Trophoblast cell (in vitro differentiated cells and primary cell): ENCODE results near the gene LMBR1.

Experiments
- DNase-seq, 2 donors: peaks; one replicate each; pipeline ENCODE4 v3.0.0-alpha.2; 2016
- H2AFZ ChIP-seq: 2 replicates; pipeline ENCODE4 v1.6.1; 2013; ENCODE audit warnings: low read length, moderate library complexity, mild to moderate bottlenecking; ENCODE audit not compliant: insufficient read depth, poor library complexity
- H2AK5ac ChIP-seq: 2 replicates; pipeline ENCODE4 v1.6.1; 2013; ENCODE audit warnings: mild to moderate bottlenecking, low read length
- H2BK120ac ChIP-seq: 2 replicates; pipeline ENCODE4 v1.6.1; 2013; ENCODE audit warnings: low read length, mild to moderate bottlenecking, moderate library complexity; ENCODE audit not compliant: insufficient read depth, poor library complexity
- H2BK12ac ChIP-seq: 2 replicates; pipeline ENCODE4 v1.6.1; 2013; ENCODE audit warnings: mild to moderate bottlenecking, low read length, moderate library complexity
- H2BK5ac ChIP-seq: 2 replicates; pipeline ENCODE4 v1.6.1; 2013; ENCODE audit warnings: low read length, low read depth, moderate library complexity, mild to moderate bottlenecking; ENCODE audit not compliant: poor library complexity
- H3K14ac ChIP-seq: 2 replicates; pipeline ENCODE4 v1.6.1; 2013; ENCODE audit warnings: mild to moderate bottlenecking, low read length
- H3K18ac ChIP-seq: 2 replicates; pipeline ENCODE4 v1.6.1; 2013; ENCODE audit warnings: mild to moderate bottlenecking, low read length
- H3K23ac ChIP-seq: 2 replicates; pipeline ENCODE4 v1.6.1; 2013; ENCODE audit warnings: low read length
- H3K27ac ChIP-seq: 2 replicates; pipeline ENCODE4 v1.5.1; 2013; ENCODE audit warnings: low read depth, mild to moderate bottlenecking, inconsistent platforms, low read length, moderate library complexity
- H3K27me3 ChIP-seq: 2 replicates; pipeline ENCODE4 v1.6.1; 2013; ENCODE audit warnings: inconsistent platforms, mild to moderate bottlenecking, low read length, moderate library complexity; ENCODE audit not compliant: insufficient read depth
- H3K36me3 ChIP-seq, 2 experiments: 1 replicate in 1 of 2; 2 replicates in 1 of 2; pipeline ENCODE4 v1.6.1; 2013; ENCODE audit warnings: low read length in 2 of 2, mild to moderate bottlenecking in 2 of 2, moderate library complexity in 1 of 2; ENCODE audit not compliant: insufficient read depth in 2 of 2, control insufficient read depth in 1 of 2
- H3K4ac ChIP-seq: 2 replicates; pipeline ENCODE4 v1.6.1; 2013; ENCODE audit warnings: low read depth, mild to moderate bottlenecking, low read length, moderate library complexity
- H3K4me1 ChIP-seq, 2 experiments: 1 replicate in 1 of 2; 2 replicates in 1 of 2; pipeline ENCODE4 v1.6.1; 2013; ENCODE audit warnings: low read length in 2 of 2, mild to moderate bottlenecking in 2 of 2, moderate library complexity in 1 of 2; ENCODE audit not compliant: insufficient read depth in 2 of 2, control insufficient read depth in 1 of 2
- H3K4me2 ChIP-seq: 2 replicates; pipeline ENCODE4 v1.6.1; 2013; ENCODE audit warnings: inconsistent platforms, mild to moderate bottlenecking, low read length, moderate library complexity
- H3K4me3 ChIP-seq: 2 replicates; pipeline ENCODE4 v1.5.1; 2013; ENCODE audit warnings: mild to moderate bottlenecking, low read depth, low read length, inconsistent platforms
- H3K79me1 ChIP-seq: one replicate; pipeline ENCODE4 v1.6.1; 2013; ENCODE audit warnings: low read length
- H3K79me2 ChIP-seq: 2 replicates; pipeline ENCODE4 v1.6.1; 2013; ENCODE audit warnings: low read length, mild to moderate bottlenecking; ENCODE audit not compliant: control insufficient read depth, insufficient read depth, poor library complexity
- H3K9ac ChIP-seq: 2 replicates; pipeline ENCODE4 v1.6.1; 2013; ENCODE audit warnings: mild to moderate bottlenecking, low read length
- H3K9me3 ChIP-seq: 2 replicates; pipeline ENCODE4 v1.6.1; 2013; ENCODE audit warnings: low read depth, mild to moderate bottlenecking, control low read depth, inconsistent platforms, low read length; ENCODE audit not compliant: insufficient read depth
- H4K12ac ChIP-seq: 2 replicates; pipeline ENCODE4 v1.6.1; 2013; ENCODE audit warnings: low read depth, mild to moderate bottlenecking, low read length, moderate library complexity
- H4K8ac ChIP-seq: 2 replicates; pipeline ENCODE4 v1.6.1; 2013; ENCODE audit warnings: low read depth, mild to moderate bottlenecking, low read length, moderate library complexity
- H4K91ac ChIP-seq: one replicate; pipeline ENCODE4 v1.6.1; 2013; ENCODE audit warnings: low read depth, mild to moderate bottlenecking, low read length, moderate library complexity
- WGBS: extraction: QIAGEN DNeasy Blood & Tissue Kit; methylation state at CpG from one replicate; pipeline ENCODE4 v1.1.7; 2013; ENCODE audit warnings: missing lambda C conversion rate; ENCODE audit not compliant: insufficient read length, insufficient coverage; ENCODE audit errors: extremely low coverage; 5-methylcytosine and 5-hydroxymethylcytosine counted together

The LMBR1 gene

GRCh38 chr7:156659961-156660360 is 233.0 kb downstream of the LMBR1 start:
- Histone ChIP-seq H3K9ac (no peak overlapping the region), H3K23ac (no peak overlapping the region), H3K27ac (no peak overlapping the region), H3K79me1 (no peaks in the 10 kb centered on the region), H2BK5ac (no peak overlapping the region), H3K27me3 (no peaks in the 10 kb centered on the region), H2BK12ac (no peak overlapping the region), H3K4me3 (no peak overlapping the region), H3K18ac (no peak overlapping the region), H3K79me2 (no peaks in the 10 kb centered on the region), H3K4me1 (no peaks in the 10 kb centered on the region), H3K4ac (no peak overlapping the region), H3K4me2 (no peak overlapping the region), H2BK120ac (no peak overlapping the region), H4K12ac (no peak overlapping the region), H4K8ac (no peak overlapping the region), H4K91ac (no peak overlapping the region), H3K9me3 (no peaks in the 10 kb centered on the region), H2AK5ac (no peak overlapping the region), H3K36me3 (no peaks in the 10 kb centered on the region), H2AFZ (no peak overlapping the region), H3K14ac (no peak overlapping the region)
- no peak for DNase-seq
- WGBS: no CpG with 5 or more reads among the region's 11 CpGs

- no peak overlapping the region for H2BK5ac ChIP-seq
- no peaks in the 10 kb centered on the region for H3K79me2 ChIP-seq
- H3K27me3 ChIP-seq: no peaks in the 10 kb centered on the region
- no peak overlapping the region for H3K9ac ChIP-seq
- no peak overlapping the region for H4K12ac ChIP-seq
- WGBS: no CpG with 5 or more reads among the region's 6 CpGs
- H3K4me3 ChIP-seq: no peak overlapping the region
- H2BK12ac ChIP-seq: no peak overlapping the region
- no peak overlapping the region for H3K18ac ChIP-seq
- no peaks in the 10 kb centered on the region for H3K79me1 ChIP-seq
- no peak overlapping the region for H4K8ac ChIP-seq
- H3K36me3 ChIP-seq: no peaks in the 10 kb centered on the region
- no peak overlapping the region for H4K91ac ChIP-seq
- H3K4me2 ChIP-seq: no peak overlapping the region
- no peak overlapping the region for H3K4ac ChIP-seq
- no peak overlapping the region for H2BK120ac ChIP-seq
- DNase-seq: peak in 1 of 2 donors; percentile 45
- H3K23ac ChIP-seq: no peak overlapping the region
- no peaks in the 10 kb centered on the region for H3K4me1 ChIP-seq
- H3K9me3 ChIP-seq: no peaks in the 10 kb centered on the region
- no peak overlapping the region for H3K14ac ChIP-seq
- no peak overlapping the region for H2AFZ ChIP-seq
- no peak overlapping the region for H3K27ac ChIP-seq
- no peak overlapping the region for H2AK5ac ChIP-seq
Measured at GRCh38 chr7:156659203-156659602, 233.8 kb downstream of the LMBR1 start.

DNA sequence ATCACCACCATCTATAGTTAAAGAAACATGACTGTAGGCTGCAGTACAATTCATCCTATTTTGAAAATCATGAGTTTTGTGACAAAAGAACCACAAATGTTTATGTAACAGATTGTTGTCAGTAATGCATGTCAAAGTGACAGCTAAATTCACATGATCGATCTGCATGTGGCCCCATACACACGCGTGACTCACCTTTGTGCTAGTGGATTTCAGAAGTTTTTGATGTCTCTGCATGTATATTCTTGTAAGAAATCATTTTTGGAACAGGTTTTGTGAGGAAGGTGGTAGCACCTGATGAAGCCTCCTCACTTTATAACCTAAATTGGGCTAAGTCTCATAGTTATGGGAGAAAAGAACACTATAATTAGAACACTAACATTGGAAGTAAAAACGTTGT is 235.3 kb downstream of the LMBR1 start:
- no peak overlapping the region for H4K8ac ChIP-seq
- H2AFZ ChIP-seq: no peak overlapping the region
- H3K27ac ChIP-seq: no peak overlapping the region
- H2BK12ac ChIP-seq: no peak overlapping the region
- no peaks in the 10 kb centered on the region for H3K4me1 ChIP-seq
- no peak overlapping the region for H3K14ac ChIP-seq
- no peak overlapping the region for H3K23ac ChIP-seq
- no CpG with 5 or more reads among the region's 4 CpGs for WGBS
- no peak overlapping the region for H2BK5ac ChIP-seq
- H4K12ac ChIP-seq: no peak overlapping the region
- no peaks in the 10 kb centered on the region for H3K36me3 ChIP-seq
- no peak overlapping the region for H3K4ac ChIP-seq
- H3K4me2 ChIP-seq: no peak overlapping the region
- no peaks in the 10 kb centered on the region for H3K79me2 ChIP-seq
- H2BK120ac ChIP-seq: no peak overlapping the region
- no peak overlapping the region for H4K91ac ChIP-seq
- H3K18ac ChIP-seq: no peak overlapping the region
- H3K9me3 ChIP-seq: no peaks in the 10 kb centered on the region
- no peak for DNase-seq
- no peak overlapping the region for H3K9ac ChIP-seq
- H3K27me3 ChIP-seq: no peaks in the 10 kb centered on the region
- no peak overlapping the region for H2AK5ac ChIP-seq
- H3K79me1 ChIP-seq: no peaks in the 10 kb centered on the region
- H3K4me3 ChIP-seq: no peak overlapping the region

DNA sequence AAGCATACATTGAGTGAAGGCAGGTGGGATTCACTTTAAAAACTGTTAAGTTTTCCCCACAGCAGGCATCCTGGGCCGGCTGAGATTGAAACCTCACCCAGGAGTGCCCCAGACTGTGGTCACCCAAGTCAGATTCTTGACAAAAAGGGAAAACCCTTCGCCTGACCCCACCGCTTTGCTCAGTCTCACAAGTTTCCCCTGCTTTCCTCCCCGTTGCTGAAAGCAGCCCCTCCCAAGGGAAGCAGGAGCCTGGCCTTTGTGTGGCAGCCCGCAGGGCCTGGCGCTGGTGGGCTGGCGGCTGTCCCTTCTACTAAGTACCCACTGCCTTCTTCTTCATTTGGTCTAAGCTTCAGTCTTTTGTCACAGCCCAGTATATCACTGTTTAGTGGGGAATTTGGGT is 236.4 kb downstream of the LMBR1 start:
- Histone ChIP-seq H3K4me1 (no peaks in the 10 kb centered on the region), H3K27me3 (no peaks in the 10 kb centered on the region), H4K12ac (no peak overlapping the region), H3K14ac (no peak overlapping the region), H4K8ac (no peak overlapping the region), H2BK5ac (no peak overlapping the region), H2BK12ac (no peak overlapping the region), H2AFZ (no peak overlapping the region), H3K4me2 (no peak overlapping the region), H3K23ac (no peak overlapping the region), H3K79me2 (no peaks in the 10 kb centered on the region), H3K9ac (no peak overlapping the region), H4K91ac (no peak overlapping the region), H2BK120ac (no peak overlapping the region), H3K9me3 (no peaks in the 10 kb centered on the region), H3K4ac (no peak overlapping the region), H3K79me1 (no peaks in the 10 kb centered on the region), H3K27ac (no peak overlapping the region), H2AK5ac (no peak overlapping the region), H3K36me3 (no peaks in the 10 kb centered on the region), H3K18ac (no peak overlapping the region), H3K4me3 (no peak overlapping the region)
- DNase-seq: no peak
- no CpG with 5 or more reads among the region's 7 CpGs for WGBS
